Activated T-cell treated with anti-CD3 and anti-CD28 coated beads, Interleukin-2, amount 50 U/mL, for 48 hours (primary cell): ENCODE measurements around the gene ALG1.
"Not testable (repeated sequence)": the region's sequence is repeated elsewhere in the genome, so short reads cannot be mapped to it uniquely, and the experiment has no call there.

Experiments used
- DNase-seq, 2 experiments: peaks; one replicate each; pipeline ENCODE4 v3.0.0-alpha.2; 2020

ALG1 gene

GRCh38 chr16:5045499-5046115 lies 26.0 kb upstream of the ALG1 start:
- DNase-seq: no peak

GRCh38 chr16:5046914-5047313 lies 24.7 kb upstream of the ALG1 start:
- no peak for DNase-seq

DNA sequence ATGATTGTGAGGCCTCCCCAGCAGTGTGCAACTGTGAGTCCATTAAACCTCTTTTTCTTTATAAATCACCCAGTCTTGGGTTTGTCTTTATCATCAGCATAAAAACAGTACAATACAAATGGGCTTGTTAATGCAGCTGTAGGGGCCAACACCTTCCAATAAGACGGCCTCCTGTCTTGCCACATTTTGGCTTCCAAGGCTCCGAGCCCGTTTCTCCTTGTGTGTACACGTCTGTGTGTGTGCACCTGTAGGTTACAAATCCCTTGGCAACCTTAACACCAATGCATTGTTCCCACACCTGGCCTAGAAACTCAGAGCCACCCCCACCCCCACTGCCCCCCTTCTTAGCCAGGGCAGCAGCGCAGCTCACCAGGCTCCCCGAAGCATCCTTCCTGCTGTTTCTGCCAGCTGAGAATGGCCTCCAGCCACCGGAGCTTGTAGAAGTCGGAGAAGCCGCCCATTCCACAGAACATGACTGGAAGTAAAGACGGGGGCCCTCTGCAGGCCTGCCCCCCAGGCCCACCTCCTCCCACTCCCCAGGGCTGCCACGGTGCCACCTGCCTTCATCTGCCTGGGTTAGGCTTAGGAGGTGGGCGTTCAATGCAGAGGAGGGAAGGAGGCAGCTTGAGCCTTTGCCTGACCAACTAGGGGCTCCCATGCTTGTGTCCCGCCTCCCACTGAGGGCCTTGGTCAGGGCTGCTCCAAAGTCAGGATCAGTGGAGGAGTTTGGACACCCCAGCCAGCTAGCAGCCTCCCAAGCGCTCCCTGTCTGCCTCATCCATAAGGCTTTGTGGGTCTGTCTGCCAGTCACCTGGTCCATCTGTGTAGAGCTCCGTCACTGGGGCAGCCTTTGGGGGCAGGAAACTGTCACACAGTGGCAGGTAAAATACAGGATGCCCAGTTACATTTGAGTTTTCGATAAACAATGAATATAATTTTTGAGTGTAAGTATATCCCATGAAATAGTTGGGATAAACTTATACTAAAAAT lies 16.5 kb upstream of the ALG1 start:
- DNase-seq: no peak

GRCh38 chr16:5056352-5056751 lies 15.3 kb upstream of the ALG1 start:
- DNase-seq: peak; percentile 66 to 70

DNA sequence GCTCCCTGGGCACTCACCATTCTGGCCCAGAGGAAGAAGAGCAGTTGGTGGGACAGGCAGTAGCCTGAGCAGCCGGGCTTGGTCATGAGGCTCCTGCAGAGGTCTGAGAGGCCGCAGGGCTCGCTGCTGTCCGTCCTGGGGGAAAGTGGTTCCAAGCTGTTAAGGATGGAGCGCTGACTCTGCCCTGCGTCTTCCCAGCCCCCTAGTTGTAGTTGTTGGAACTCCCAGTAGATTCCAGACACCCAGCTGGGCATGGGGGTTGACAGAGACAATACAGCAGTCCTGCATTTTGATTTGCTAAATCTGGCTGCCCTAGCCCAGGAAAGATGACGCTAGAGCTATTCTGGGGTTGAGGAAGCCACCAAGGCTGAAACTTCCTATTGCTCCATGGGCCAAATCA lies 13.2 kb upstream of the ALG1 start:
- no peak for DNase-seq

GRCh38 chr16:5059386-5060072 lies 12.1 kb upstream of the ALG1 start:
- DNase-seq: no peak

DNA sequence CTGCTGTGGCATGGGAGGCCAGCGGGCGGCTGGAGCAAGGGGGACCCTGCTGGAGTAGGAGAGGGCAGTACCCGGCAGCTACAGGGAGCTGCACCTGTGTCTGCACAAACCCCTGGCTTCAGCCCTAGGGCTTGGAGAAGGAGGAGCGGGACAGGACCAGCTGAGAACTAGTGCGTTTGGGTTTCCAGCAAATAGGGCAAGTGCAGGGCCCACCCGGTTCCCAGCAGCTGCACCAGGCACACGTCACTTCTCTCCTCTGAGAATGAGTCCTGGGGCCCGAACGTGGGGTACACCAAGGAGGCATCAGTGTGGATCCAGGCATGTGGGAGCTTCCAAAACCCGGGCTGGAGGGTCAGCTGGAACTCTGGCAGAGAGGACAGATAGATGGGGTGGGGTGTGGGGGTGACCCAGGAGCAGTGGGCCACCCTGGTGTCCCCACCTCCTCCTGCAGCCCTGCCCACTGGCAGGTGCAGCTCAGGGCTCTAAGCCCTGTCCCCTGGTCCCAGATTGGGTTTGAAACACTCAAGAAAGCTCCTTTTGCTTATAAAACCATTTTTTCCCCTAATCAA lies 11.5 kb upstream of the ALG1 start:
- no peak for DNase-seq

- DNase-seq: no peak
These were observed 9.6 kb upstream of the ALG1 start for GRCh38 chr16:5062051-5062450.

GRCh38 chr16:5062790-5063765 lies 8.6 kb upstream of the ALG1 start:
- DNase-seq: no peak

DNA sequence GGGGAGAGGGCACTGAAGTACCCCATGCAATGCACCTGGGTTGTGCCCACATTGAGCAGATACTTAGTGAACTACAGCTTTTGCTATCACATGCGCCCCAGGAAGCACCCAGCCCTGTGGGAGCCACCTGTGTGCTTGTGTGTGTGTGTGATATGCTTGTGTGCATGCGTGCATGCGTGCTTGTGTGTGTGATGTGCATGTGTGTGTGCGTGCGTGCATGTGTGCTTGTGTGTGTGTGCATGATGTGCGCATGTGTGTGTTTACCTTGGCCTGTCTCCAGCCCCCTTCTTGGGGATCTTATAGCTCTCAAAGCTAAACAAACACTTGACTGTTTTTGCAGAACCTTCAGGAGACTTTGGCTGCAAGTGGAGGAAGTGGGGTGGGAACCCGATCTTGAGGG lies 6.7 kb upstream of the ALG1 start:
- DNase-seq: no peak

DNA sequence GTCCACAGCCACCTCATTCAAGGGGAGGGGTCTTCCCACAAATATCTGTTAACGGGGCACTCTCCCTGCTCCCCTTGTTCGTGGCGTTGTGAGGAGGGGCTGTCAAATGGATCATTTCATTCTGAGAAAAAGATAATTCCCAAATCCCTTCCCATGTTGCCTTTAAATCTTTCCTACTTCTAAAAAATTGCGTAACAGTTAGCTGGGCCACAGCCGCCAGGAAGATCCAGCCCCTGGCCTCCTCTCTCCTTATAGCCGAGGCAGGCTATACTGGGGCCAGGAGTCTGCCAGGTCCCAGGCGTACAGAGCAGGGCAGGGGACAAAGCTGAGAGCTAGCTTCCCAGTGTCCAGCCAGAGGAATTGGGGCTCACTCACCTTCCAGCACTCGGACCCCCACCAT lies 6.3 kb upstream of the ALG1 start:
- no peak for DNase-seq

- DNase-seq: no peak
These were observed 5.8 kb upstream of the ALG1 start, which contains the start of gene C16orf89 for GRCh38 chr16:5065813-5066212. C16orf89 (minus strand) TSS chr16:5065956; CDS start chr16:5065908, 48 bp downstream.

- no peak for DNase-seq
These were observed 5.1 kb upstream of the ALG1 start for GRCh38 chr16:5066511-5066910.

DNA sequence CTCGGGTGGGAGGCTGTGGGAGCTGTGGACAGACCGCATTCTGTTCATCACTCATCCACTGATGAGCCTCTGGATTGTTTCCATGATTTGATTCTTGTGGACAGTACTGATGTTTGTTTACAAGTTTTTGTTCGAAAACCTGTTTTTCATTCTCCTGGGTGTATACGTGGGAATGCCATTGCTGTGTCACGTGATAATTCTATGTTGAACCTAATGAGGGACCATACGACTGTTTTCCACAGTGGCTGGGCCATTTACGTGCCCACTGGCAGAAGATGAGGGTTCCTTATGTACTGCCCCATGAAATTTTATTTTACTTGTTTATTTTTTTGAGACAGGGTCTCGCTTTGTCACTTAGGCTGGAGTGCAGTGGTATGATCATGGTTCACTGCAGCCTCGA lies 2.6 kb upstream of the ALG1 start:
- DNase-seq: no peak

DNA sequence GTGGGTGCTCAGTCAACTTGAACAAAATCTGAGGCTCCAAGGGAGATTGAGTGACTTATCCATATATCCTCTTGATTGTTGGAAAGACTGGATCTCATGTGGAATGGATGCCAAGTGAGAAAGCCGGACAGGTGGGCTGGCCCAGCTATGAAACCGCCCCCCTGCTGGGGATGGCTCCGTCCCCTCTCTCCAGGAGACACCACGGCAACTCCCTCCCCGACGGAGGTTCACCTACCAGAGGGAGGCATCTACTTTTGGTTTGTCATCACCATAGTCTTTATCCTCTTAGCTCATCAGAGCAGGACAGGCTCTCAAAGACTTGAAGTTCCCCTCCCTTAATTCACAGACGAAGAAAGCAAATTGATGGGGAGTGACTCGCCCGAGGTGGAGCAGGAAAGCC lies 1.8 kb upstream of the ALG1 start:
- DNase-seq: no peak

DNA sequence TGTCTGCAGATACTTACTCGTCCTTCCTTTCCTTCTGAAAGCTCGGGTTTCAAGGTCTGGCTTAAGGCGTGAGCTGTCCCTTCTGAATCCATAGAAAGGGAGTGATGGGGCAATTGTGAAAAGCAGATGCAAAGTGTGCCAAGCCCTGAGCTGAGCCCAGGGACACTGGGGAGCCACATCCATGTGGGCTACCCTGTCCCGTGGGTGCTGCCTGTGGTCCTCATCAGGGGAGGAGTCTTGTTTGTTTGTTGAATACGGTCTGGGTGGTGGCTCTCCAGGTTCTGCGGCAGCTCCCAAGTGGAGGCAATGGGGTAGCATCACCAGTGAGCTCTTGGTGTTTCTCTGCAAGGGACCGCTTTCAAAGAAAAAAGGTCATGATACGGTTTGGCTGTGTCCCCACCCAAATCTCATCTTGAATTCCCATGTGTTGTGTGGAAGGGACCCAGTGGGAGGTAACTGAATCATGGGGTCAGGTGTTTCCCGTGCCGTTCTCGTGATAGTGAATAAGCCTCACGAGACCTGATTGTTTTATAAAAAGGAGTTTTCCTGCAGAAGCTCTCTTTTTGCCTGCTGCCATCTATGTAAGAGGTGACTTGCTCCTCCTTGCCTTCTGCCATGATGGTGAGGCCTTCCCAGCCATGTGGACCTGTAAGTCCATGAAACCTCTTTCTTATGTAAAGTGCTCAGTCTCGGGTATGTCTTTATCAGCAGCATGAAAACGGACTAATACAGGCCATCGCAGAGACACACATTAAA lies 1.0 kb upstream of the ALG1 start:
- no peak for DNase-seq

DNA sequence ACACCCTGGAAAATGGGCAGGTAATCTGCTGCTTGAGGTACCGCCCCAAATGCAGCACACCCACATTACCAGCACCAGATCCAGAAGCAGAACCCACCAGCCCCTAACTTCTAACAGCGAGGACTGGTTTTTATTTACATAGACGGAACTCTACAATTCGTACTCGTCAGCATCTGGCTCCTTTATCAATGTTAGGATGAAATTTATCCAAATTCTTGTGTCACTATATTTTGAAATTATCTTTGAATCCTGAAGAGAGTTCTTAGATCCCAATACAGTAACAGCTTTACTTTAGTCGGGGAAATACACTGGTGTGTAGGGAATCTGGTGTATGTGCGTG lies 332 bp upstream of the ALG1 start:
- no peak for DNase-seq

DNA sequence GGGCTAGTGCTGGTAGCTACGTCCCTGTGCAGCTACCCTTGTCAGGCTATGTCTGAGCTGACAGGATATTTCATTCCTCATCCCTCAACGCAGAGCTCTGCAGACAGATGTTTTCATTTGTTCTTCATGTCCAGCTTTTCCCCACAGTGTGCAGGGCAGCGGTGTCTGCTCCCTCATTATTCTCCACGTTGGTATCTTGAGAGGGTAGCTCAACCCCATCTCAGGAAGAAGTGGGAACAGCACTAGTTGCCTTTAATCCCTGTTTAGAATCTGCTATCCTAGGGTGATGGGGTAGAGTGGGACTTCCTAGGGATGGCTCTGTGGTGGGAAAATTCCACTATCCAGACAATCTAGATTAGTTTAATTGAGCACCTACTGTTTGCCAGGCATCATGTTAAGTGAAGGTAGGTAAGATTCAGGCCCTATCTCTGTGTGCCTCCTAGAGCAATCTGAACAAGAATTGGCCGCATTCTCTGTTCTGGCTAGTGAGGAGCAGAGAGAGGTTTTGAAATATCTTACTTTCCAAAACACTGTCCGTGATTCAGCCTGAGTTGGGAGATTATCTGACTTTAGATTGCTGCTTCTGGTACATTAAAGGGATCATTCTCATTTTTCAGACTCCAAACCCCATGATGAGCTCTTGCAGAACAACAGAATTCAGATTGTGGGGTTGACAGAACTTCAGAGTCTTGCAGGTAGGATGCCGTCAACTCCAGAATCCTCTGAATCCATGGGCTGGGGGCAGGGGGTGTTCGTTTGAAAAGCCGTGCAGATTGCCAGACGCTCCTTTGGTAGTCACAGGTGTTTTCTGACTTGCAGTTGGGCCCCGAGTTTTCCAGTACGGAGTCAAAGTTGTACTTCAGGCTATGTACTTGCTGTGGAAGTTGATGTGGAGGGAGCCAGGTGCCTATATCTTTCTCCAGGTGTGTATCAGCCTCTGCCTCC lies 963 bp downstream of the ALG1 start:
- DNase-seq: no peak

GRCh38 chr16:5073279-5073629 lies 1.6 kb downstream of the ALG1 start:
- no peak for DNase-seq

- DNase-seq: not testable (repeated sequence)
These were observed 2.1 kb downstream of the ALG1 start for GRCh38 chr16:5073771-5074170.
